Measurements from ENCODE around the gene UAP1L1.
"Not testable (repeated sequence)": the region's sequence is repeated elsewhere in the genome, so short reads cannot be mapped to it uniquely, and the experiment has no call there.

The UAP1L1 gene

GRCh38 chr9:137057545-137057944, 19.8 kb upstream of the UAP1L1 start:
- no peak for DNase-seq (ENCODE audit: low read depth)

- DNase-seq (ENCODE audit: low read depth) = no peak
These were observed 18.6 kb upstream of the UAP1L1 start for GRCh38 chr9:137058521-137059234.

GRCh38 chr9:137062384-137062783, 14.9 kb upstream of the UAP1L1 start:
- no peak for DNase-seq (ENCODE audit: low read depth)

- DNase-seq (ENCODE audit: low read depth) = not testable (repeated sequence)
These were observed 14.5 kb upstream of the UAP1L1 start for GRCh38 chr9:137062798-137063197.

- no peak for DNase-seq (ENCODE audit: low read depth)
These were observed 13.8 kb upstream of the UAP1L1 start for GRCh38 chr9:137063311-137064026.

- DNase-seq (ENCODE audit: low read depth) = peak; percentile 76
These were observed 13.1 kb upstream of the UAP1L1 start for GRCh38 chr9:137064027-137064879.

- no peak for DNase-seq (ENCODE audit: low read depth)
These were observed 12.5 kb upstream of the UAP1L1 start for GRCh38 chr9:137064880-137065164.

- no peak for DNase-seq (ENCODE audit: low read depth)
These were observed 11.9 kb upstream of the UAP1L1 start for GRCh38 chr9:137065336-137065967.

- DNase-seq (ENCODE audit: low read depth) = no peak
These were observed 11.0 kb upstream of the UAP1L1 start for GRCh38 chr9:137066096-137066861.

- DNase-seq (ENCODE audit: low read depth) = peak; percentile 82
These were observed 9.3 kb upstream of the UAP1L1 start for GRCh38 chr9:137067860-137068538.

GRCh38 chr9:137068539-137069507, 8.5 kb upstream of the UAP1L1 start:
- DNase-seq (ENCODE audit: low read depth) = no peak

GRCh38 chr9:137069508-137070091, 7.7 kb upstream of the UAP1L1 start:
- no peak for DNase-seq (ENCODE audit: low read depth)

- DNase-seq (ENCODE audit: low read depth) = peak; percentile 93
These were observed 7.0 kb upstream of the UAP1L1 start, which contains the start of gene SAPCD2 for GRCh38 chr9:137070201-137070905. TSS of gene SAPCD2 (minus strand) at chr9:137070557. CDS start at chr9:137070460, 97 bp downstream.

GRCh38 chr9:137070906-137071275, 6.4 kb upstream of the UAP1L1 start:
- no peak for DNase-seq (ENCODE audit: low read depth)

- DNase-seq (ENCODE audit: low read depth) = no peak
These were observed 6.0 kb upstream of the UAP1L1 start for GRCh38 chr9:137071282-137071681.

- no peak for DNase-seq (ENCODE audit: low read depth)
These were observed 3.3 kb upstream of the UAP1L1 start for GRCh38 chr9:137073992-137074399.

- DNase-seq (ENCODE audit: low read depth) = no peak
These were observed 2.6 kb upstream of the UAP1L1 start for GRCh38 chr9:137074657-137075274.

- DNase-seq (ENCODE audit: low read depth) = no peak
These were observed 2.0 kb upstream of the UAP1L1 start for GRCh38 chr9:137075275-137075775.

Data from ELR (cell line).